HG02943 (cell line): ENCODE data around the gene CCNY.

Experiments used
- ATAC-seq: cut with Tn5 transposase; IDR thresholded peaks from one replicate; pipeline ENCODE4 v1.9.1; 2021; ENCODE audit warnings: mild to moderate bottlenecking, low read depth, moderate library complexity; ENCODE audit not compliant: unreplicated experiment

The CCNY gene

GRCh38 chr10:35447693-35448407 lies 111.5 kb downstream of the CCNY start:
- no peak for ATAC-seq

- no peak for ATAC-seq
Observed at GRCh38 chr10:35448687-35449662, 112.7 kb downstream of the CCNY start.

- ATAC-seq: no peak
Observed at GRCh38 chr10:35449944-35450343, 113.6 kb downstream of the CCNY start.

- ATAC-seq: peak; percentile 97
Observed at GRCh38 chr10:35451151-35452016, 115.1 kb downstream of the CCNY start.

GRCh38 chr10:35452171-35452570 lies 115.9 kb downstream of the CCNY start:
- ATAC-seq: no peak

- ATAC-seq: no peak
Observed at GRCh38 chr10:35452847-35453246, 116.5 kb downstream of the CCNY start.

- no peak for ATAC-seq
Observed at GRCh38 chr10:35453855-35454532, 117.7 kb downstream of the CCNY start.

- ATAC-seq: no peak
Observed at GRCh38 chr10:35456153-35456720, 119.9 kb downstream of the CCNY start.

- no peak for ATAC-seq
Observed at GRCh38 chr10:35456784-35457183, 120.5 kb downstream of the CCNY start.

- ATAC-seq: no peak
Observed at GRCh38 chr10:35458500-35459448, 122.5 kb downstream of the CCNY start.

GRCh38 chr10:35459449-35459847 lies 123.1 kb downstream of the CCNY start:
- no peak for ATAC-seq

- ATAC-seq: no peak
Observed at GRCh38 chr10:35460852-35461460, 124.6 kb downstream of the CCNY start.

- peak; percentile 85 for ATAC-seq
Observed at GRCh38 chr10:35462491-35462934, 126.2 kb downstream of the CCNY start.

GRCh38 chr10:35463105-35463867 lies 127.0 kb downstream of the CCNY start:
- no peak for ATAC-seq

GRCh38 chr10:35463878-35464277 lies 127.6 kb downstream of the CCNY start:
- ATAC-seq: no peak

GRCh38 chr10:35464825-35465456 lies 128.6 kb downstream of the CCNY start:
- no peak for ATAC-seq

GRCh38 chr10:35465673-35466072 lies 129.4 kb downstream of the CCNY start:
- ATAC-seq: no peak
